Brain microvascular endothelial cell (primary cell): ENCODE results near the gene LIF.

Experiments
- DNase-seq: peaks from one replicate; pipeline ENCODE4 v3.0.0-alpha.2; 2020
- H3K27ac ChIP-seq: fragments of 250-450 bp; sonication (Bioruptor Pico); 2 replicates; pipeline ENCODE4 v1.5.1; 2020; ENCODE audit warnings: mild to moderate bottlenecking, moderate library complexity
- H3K27me3 ChIP-seq: fragments of 250-450 bp; sonication (Bioruptor Pico); replicated peaks from 2 replicates; pipeline ENCODE4 v1.5.1; 2020; ENCODE audit warnings: mild to moderate bottlenecking
- H3K36me3 ChIP-seq: fragments of 250-450 bp; sonication (Bioruptor Pico); replicated peaks from 2 replicates; pipeline ENCODE4 v1.5.1; 2020; ENCODE audit warnings: mild to moderate bottlenecking
- H3K4me3 ChIP-seq: 2 replicates; pipeline ENCODE4 v1.5.1; 2011; ENCODE audit warnings: low read depth, mild to moderate bottlenecking, control low read depth, low read length, moderate library complexity
- CTCF ChIP-seq: IDR thresholded peaks from 2 replicates; pipeline ENCODE4 v1.5.1; 2011; ENCODE audit warnings: low read depth, mild to moderate bottlenecking, moderate library complexity, low read length, control low read depth, inconsistent platforms; ENCODE audit errors: missing control alignments
- in situ Hi-C: cut with HindIII; loops from 2 replicates; pipeline ENCODE4 v1.10.0; 2017; ENCODE audit warnings: low sequenced_read_pairs, low pct_ligation_motif_present

Gene LIF

GRCh38 chr22:30191040-30191701 is 55.4 kb downstream of the LIF start:
- H3K4me3 ChIP-seq = no peak overlapping the region
- no peaks in the 10 kb centered on the region for H3K27me3 ChIP-seq
- no peaks in the 10 kb centered on the region for H3K36me3 ChIP-seq
- no peak overlapping the region for H3K27ac ChIP-seq
- DNase-seq = no peak
- TF ChIP-seq CTCF = no peak
- in situ Hi-C loops = no loop called here

GRCh38 chr22:30190574-30190973 is 56.0 kb downstream of the LIF start:
- H3K36me3 ChIP-seq = no peaks in the 10 kb centered on the region
- H3K27ac ChIP-seq = no peak overlapping the region
- no peak overlapping the region for H3K4me3 ChIP-seq
- DNase-seq = no peak
- in situ Hi-C loops = no loop called here
- TF ChIP-seq CTCF = no peak
- H3K27me3 ChIP-seq = no peaks in the 10 kb centered on the region
